Neural cell (in vitro differentiated cells): Measurements from ENCODE around the gene KCTD14. TPM values are rescaled to one million over a fixed set of nuclear protein-coding genes. Genes with fewer than 3 reads are reported as not detected.

ENCODE experiments used
- H2AFZ ChIP-seq: fragments of 200-600, 300-800 bp; sonication (generic), shearing (Covaris generic); 2 replicates; pipeline ENCODE4 v1.6.0; 2014; ENCODE audit warnings: low read depth, mild to moderate bottlenecking, antibody characterized with exemption, low read length, moderate library complexity
- H3F3A ChIP-seq: fragments of 200-600 bp; shearing (Covaris generic); 2 replicates; pipeline ENCODE4 v1.6.1; 2016; ENCODE audit warnings: mild to moderate bottlenecking, moderate library complexity, mixed read lengths, antibody characterized with exemption, low read length; ENCODE audit not compliant: insufficient read depth, poor library complexity, severe bottlenecking
- H3K27ac ChIP-seq: fragments of 200-600, 300-800 bp; sonication (generic), shearing (Covaris generic); 2 replicates; pipeline ENCODE4 v1.5.1; 2014; ENCODE audit warnings: mild to moderate bottlenecking, low read length, moderate library complexity
- H3K27me3 ChIP-seq: fragments of 300-800, 200-600 bp; sonication (generic), shearing (Covaris generic); 2 replicates; pipeline ENCODE4 v1.6.0; 2014; ENCODE audit warnings: mild to moderate bottlenecking, low read depth, low read length, moderate library complexity; ENCODE audit not compliant: insufficient read depth
- H3K36me3 ChIP-seq: fragments of 300-800, 200-600 bp; sonication (generic), shearing (Covaris generic); 2 replicates; pipeline ENCODE4 v1.5.1; 2014; ENCODE audit warnings: mild to moderate bottlenecking, antibody characterized with exemption, low read length, moderate library complexity; ENCODE audit not compliant: insufficient read depth
- H3K4me2 ChIP-seq: fragments of 300-800, 200-600 bp; sonication (generic), shearing (Covaris generic); 2 replicates; pipeline ENCODE4 v1.6.0; 2014; ENCODE audit warnings: mild to moderate bottlenecking, low read length
- H3K4me3 ChIP-seq: fragments of 300-800, 200-600 bp; sonication (generic), shearing (Covaris generic); 2 replicates; pipeline ENCODE4 v1.5.1; 2014; ENCODE audit warnings: mild to moderate bottlenecking, low read length, moderate library complexity
- H3K79me2 ChIP-seq: fragments of 200-600 bp; shearing (Covaris generic); replicated peaks from 2 replicates; pipeline ENCODE4 v1.6.0; 2014; ENCODE audit warnings: mild to moderate bottlenecking, low read length, moderate library complexity; ENCODE audit not compliant: insufficient read depth
- H3K9ac ChIP-seq: fragments of 300-800, 200-600 bp; sonication (generic), shearing (Covaris generic); 2 replicates; pipeline ENCODE4 v1.6.1; 2016; ENCODE audit warnings: mild to moderate bottlenecking, low read length, mixed read lengths
- H3K9me2 ChIP-seq: fragments of 200-600 bp; shearing (Covaris generic); 2 replicates; pipeline ENCODE4 v1.6.1; 2016; ENCODE audit warnings: mild to moderate bottlenecking, low read length, mixed read lengths; ENCODE audit not compliant: insufficient read depth
- H3K9me3 ChIP-seq: fragments of 200-600, 300-800 bp; sonication (generic), shearing (Covaris generic); 2 replicates; pipeline ENCODE4 v1.6.1; 2016; ENCODE audit warnings: mild to moderate bottlenecking, mixed run types, low read length, moderate library complexity, mixed read lengths
- H4K20me1 ChIP-seq: fragments of 200-600 bp; shearing (Covaris generic); 2 replicates; pipeline ENCODE4 v1.6.1; 2016; ENCODE audit warnings: mild to moderate bottlenecking, mixed run types; ENCODE audit not compliant: insufficient read depth
- CTCF ChIP-seq: fragments of 450-650 bp; IDR thresholded peaks from 2 replicates; pipeline ENCODE4 v1.5.1; 2014; ENCODE audit warnings: antibody characterized with exemption, mild to moderate bottlenecking, moderate library complexity; ENCODE audit not compliant: poor library complexity, severe bottlenecking
- EP300 ChIP-seq: fragments of 450-650 bp; conservative IDR thresholded peaks from 2 replicates; pipeline ENCODE4 v1.6.1; 2014; ENCODE audit warnings: antibody characterized with exemption, mild to moderate bottlenecking, moderate library complexity; ENCODE audit not compliant: poor library complexity, severe bottlenecking
- EZH2 ChIP-seq: fragments of 200-600, 300-800 bp; shearing (Covaris generic), sonication (generic); IDR thresholded peaks from 2 replicates; pipeline ENCODE4 v1.6.1; 2014; ENCODE audit warnings: antibody characterized with exemption, low read length, borderline replicate concordance, mild to moderate bottlenecking; ENCODE audit not compliant: insufficient read depth, poor library complexity, severe bottlenecking
- MXI1 ChIP-seq: fragments of 450-650 bp; conservative IDR thresholded peaks from 2 replicates; pipeline ENCODE4 v1.6.1; 2014; ENCODE audit warnings: antibody characterized with exemption, mild to moderate bottlenecking; ENCODE audit not compliant: poor library complexity, severe bottlenecking
- POLR2AphosphoS5 ChIP-seq: IDR thresholded peaks from 2 replicates; pipeline ENCODE4 v1.6.1; 2012
- RAD21 ChIP-seq: fragments of 450-650 bp; conservative IDR thresholded peaks from 2 replicates; pipeline ENCODE4 v1.6.1; 2014; ENCODE audit warnings: antibody characterized with exemption, mild to moderate bottlenecking, moderate library complexity
- REST ChIP-seq: IDR thresholded peaks from 2 replicates; pipeline ENCODE4 v1.6.1; 2012; ENCODE audit warnings: borderline replicate concordance
- SMC3 ChIP-seq: fragments of 450-650 bp; conservative IDR thresholded peaks from 2 replicates; pipeline ENCODE4 v1.6.1; 2014; ENCODE audit warnings: antibody characterized with exemption, mild to moderate bottlenecking, moderate library complexity; ENCODE audit not compliant: poor library complexity
- TAF1 ChIP-seq: IDR thresholded peaks from 2 replicates; pipeline ENCODE4 v1.6.1; 2012; ENCODE audit warnings: low read depth
- polyA plus RNA-seq: library from polyadenylated mRNA; depleted of rRNA; stranded (reverse); fragments of >200 nt; gene quantifications from 2 replicates; pipeline ENCODE4 v1.2.3, GENCODE V29; 2014

KCTD14 gene
- polyA plus RNA-seq, 1 donor from 2014 or later: 0.32 TPM

GRCh38 chr11:78021611-78022010 lies 1.5 kb downstream of the KCTD14 start:
- no peak overlapping the region for H3K4me2 ChIP-seq
- no peaks in the 10 kb centered on the region for H3K9me2 ChIP-seq
- no peaks in the 10 kb centered on the region for H3K79me2 ChIP-seq
- H3K9ac ChIP-seq: no peak overlapping the region
- TF ChIP-seq EP300: no peak
- TF ChIP-seq RAD21: no peak
- no peak for TF ChIP-seq SMC3
- TF ChIP-seq REST: no peak
- TF ChIP-seq TAF1: no peak
- TF ChIP-seq CTCF: no peak
- no peak for TF ChIP-seq EZH2
- no peak for TF ChIP-seq POLR2AphosphoS5
- no peak for TF ChIP-seq MXI1
- H2AFZ ChIP-seq: no peak overlapping the region
- no peaks in the 10 kb centered on the region for H3F3A ChIP-seq
- peaks cover 10% of the 10 kb centered on the region for H3K27me3 ChIP-seq
- H3K36me3 ChIP-seq: no peaks in the 10 kb centered on the region
- no peaks in the 10 kb centered on the region for H3K9me3 ChIP-seq
- no peaks in the 10 kb centered on the region for H4K20me1 ChIP-seq
- H3K27ac ChIP-seq: no peak overlapping the region
- H3K4me3 ChIP-seq: no peak overlapping the region

- Histone ChIP-seq H3K4me3 (peak overlapping the region; percentile 40), H3K27me3 (peaks cover 10% of the 10 kb centered on the region), H2AFZ (peak overlapping the region; percentile 52), H3K79me2 (no peaks in the 10 kb centered on the region), H3K9me3 (no peaks in the 10 kb centered on the region), H3K9ac (peak overlapping the region; percentile 49), H3K27ac (peak overlapping the region; percentile 81), H4K20me1 (no peaks in the 10 kb centered on the region), H3F3A (no peaks in the 10 kb centered on the region), H3K4me2 (peak overlapping the region; percentile 61), H3K36me3 (no peaks in the 10 kb centered on the region), H3K9me2 (no peaks in the 10 kb centered on the region)
- peak; percentile 43 for TF ChIP-seq SMC3
- no peak for TF ChIP-seq POLR2AphosphoS5
- TF ChIP-seq EP300: peak; percentile 62
- no peak for TF ChIP-seq MXI1
- TF ChIP-seq RAD21: no peak
- peak; percentile 53 for TF ChIP-seq REST
- no peak for TF ChIP-seq CTCF
These were observed 2.8 kb downstream of the KCTD14 start for GRCh38 chr11:78020246-78020645.
